WTC11 (cell line): ENCODE data around the gene MAPKAPK3. TPM values are rescaled to one million over a fixed set of nuclear protein-coding genes. Genes with fewer than 3 reads are reported as not detected.
A peak's percentile ranks its signal among the peaks of the same experiment; 100 is the strongest.

Experiments used
- ATAC-seq: fragments of 200-7000 bp; cut with Tn5 transposase; 2 replicates; pipeline ENCODE4 v1.10.0; 2021; ENCODE audit warnings: mild to moderate bottlenecking, moderate library complexity
- CTCF ChIA-PET: fragments of 300-600 bp; sonication (Branson Sonifier 250); formaldehyde crosslinking; loops from one replicate; lab custom pipeline; 2021; ENCODE audit warnings: antibody characterized with exemption; lab: Charles Lee
- POLR2A ChIA-PET: fragments of 350-600 bp; sonication (Branson Sonifier 250); formaldehyde crosslinking; loops from one replicate; lab custom pipeline; 2021; ENCODE audit warnings: antibody characterized with exemption; lab: Charles Lee
- DNase-seq: peaks from one replicate; pipeline ENCODE4 v3.0.0; 2021; ENCODE audit warnings: low spot score
- H3K27ac Mint-ChIP-seq: 2 replicates; pipeline ENCODE4 v1.8.0; 2021; ENCODE audit warnings: mixed read lengths
- H3K27me3 Mint-ChIP-seq: 2 replicates; pipeline ENCODE4 v1.8.0; 2021; ENCODE audit warnings: low read depth, mild to moderate bottlenecking, moderate library complexity, mixed read lengths
- H3K36me3 Mint-ChIP-seq: 2 replicates; pipeline ENCODE4 v1.8.0; 2021; ENCODE audit warnings: mixed read lengths
- H3K4me1 Mint-ChIP-seq: 2 replicates; pipeline ENCODE4 v1.8.0; 2022; ENCODE audit warnings: mixed read lengths
- H3K4me3 Mint-ChIP-seq: 2 replicates; pipeline ENCODE4 v1.8.0; 2021; ENCODE audit warnings: mild to moderate bottlenecking, moderate library complexity, mixed read lengths
- H3K9me3 Mint-ChIP-seq: 2 replicates; pipeline ENCODE4 v1.8.0; 2021; ENCODE audit warnings: mixed read lengths
- CREB1 ChIP-seq: sonication (generic); formaldehyde crosslinking; IDR thresholded peaks from 2 replicates; pipeline ENCODE4 v1.8.0; 2023; ENCODE audit warnings: mild to moderate bottlenecking, missing genetic modification reagents
- CTCF ChIP-seq: fragments of 200-600 bp; IDR thresholded peaks from 2 replicates; pipeline ENCODE4 v1.8.0; 2022; ENCODE audit warnings: antibody characterized with exemption
- ETV6 ChIP-seq: sonication (generic); formaldehyde crosslinking; IDR thresholded peaks from 2 replicates; pipeline ENCODE4 v1.8.1; 2022; ENCODE audit warnings: mild to moderate bottlenecking, missing genetic modification reagents
- FOXJ3 ChIP-seq: sonication (generic); formaldehyde crosslinking; IDR thresholded peaks from 2 replicates; pipeline ENCODE4 v1.9.0; 2021; ENCODE audit warnings: missing genetic modification reagents, mild to moderate bottlenecking, borderline replicate concordance
- JUN ChIP-seq: sonication (generic); formaldehyde crosslinking; IDR thresholded peaks from 2 replicates; pipeline ENCODE4 v1.8.0; 2023; ENCODE audit warnings: mild to moderate bottlenecking, missing genetic modification reagents
- PRDM15 ChIP-seq: sonication (generic); formaldehyde crosslinking; IDR thresholded peaks from 2 replicates; pipeline ENCODE4 v1.8.0; 2022; ENCODE audit warnings: missing genetic modification reagents
- RELA ChIP-seq: sonication (generic); formaldehyde crosslinking; IDR thresholded peaks from 2 replicates; pipeline ENCODE4 v1.8.1; 2022; ENCODE audit warnings: missing genetic modification reagents, mild to moderate bottlenecking, borderline replicate concordance
- SMAD3 ChIP-seq: sonication (generic); formaldehyde crosslinking; IDR thresholded peaks from 2 replicates; pipeline ENCODE4 v1.8.0; 2022; ENCODE audit warnings: missing genetic modification reagents, mild to moderate bottlenecking, borderline replicate concordance
- SMAD4 ChIP-seq: sonication (generic); formaldehyde crosslinking; IDR thresholded peaks from 2 replicates; pipeline ENCODE4 v1.8.0; 2022; ENCODE audit warnings: mild to moderate bottlenecking, missing genetic modification reagents
- TEAD1 ChIP-seq: sonication (generic); formaldehyde crosslinking; IDR thresholded peaks from 2 replicates; pipeline ENCODE4 v1.8.0; 2022; ENCODE audit warnings: mild to moderate bottlenecking, missing genetic modification reagents
- TP53 ChIP-seq: sonication (generic); formaldehyde crosslinking; IDR thresholded peaks from 2 replicates; pipeline ENCODE4 v1.8.1; 2023; ENCODE audit warnings: mild to moderate bottlenecking, missing genetic modification reagents
- ZNF121 ChIP-seq: sonication (generic); formaldehyde crosslinking; IDR thresholded peaks from 2 replicates; pipeline ENCODE4 v1.8.0; 2023; ENCODE audit warnings: missing genetic modification reagents
- ZNF416 ChIP-seq: fragments of 250-450 bp; sonication (Bioruptor Pico); IDR thresholded peaks from 2 replicates; pipeline ENCODE4 v1.9.0; 2021; ENCODE audit warnings: mild to moderate bottlenecking, inconsistent platforms
- ZNF423 ChIP-seq: fragments of 250-450 bp; sonication (Bioruptor Pico); IDR thresholded peaks from 2 replicates; pipeline ENCODE4 v2.1.2; 2022; ENCODE audit warnings: mild to moderate bottlenecking, moderate library complexity
- total RNA-seq: library from RNA; stranded (reverse); gene quantifications from 3 replicates; pipeline ENCODE4 v1.2.3, GENCODE V29; 2021
- TF ChIP-seq, protein P1 (sequence below): sonication (generic); formaldehyde crosslinking; IDR thresholded peaks from 2 replicates; pipeline ENCODE4 v1.8.0; 2022; ENCODE audit warnings: mild to moderate bottlenecking, missing genetic modification reagents
- TF ChIP-seq, protein P2 (sequence below): sonication (generic); formaldehyde crosslinking; IDR thresholded peaks from 2 replicates; pipeline ENCODE4 v1.8.1; 2023; ENCODE audit warnings: mild to moderate bottlenecking, missing genetic modification reagents
- TF ChIP-seq, protein P3 (sequence below): fragments of 250-450 bp; sonication (Bioruptor Pico); IDR thresholded peaks from 2 replicates; pipeline ENCODE4 v1.8.0; 2021; ENCODE audit warnings: mild to moderate bottlenecking

Gene MAPKAPK3
- total RNA-seq, 1 experiment from 2014 or later: 60.2 TPM

- Mint-ChIP-seq H3K27ac (no peak overlapping the region), H3K36me3 (no peaks in the 10 kb centered on the region; the same call in 1 of the 2 replicates), H3K9me3 (no peaks in the 10 kb centered on the region), H3K27me3 (no peaks in the 10 kb centered on the region), H3K4me1 (peaks cover 26% of the 10 kb centered on the region), H3K4me3 (no peak overlapping the region)
- ChIA-PET POLR2A (interaction anchor here (0.6 kb wide), 1 partner anchor 156 kb away, joined by 3 read pairs; no protein-coding TSS in a partner anchor), CTCF (interaction anchor here (0.9 to 9.1 kb wide), 4 partner anchors 13 to 329 kb away, joined by 3 to 202 read pairs (median 56); partner anchors contain the start of genes CISH and MAPKAPK3)
- TF ChIP-seq TEAD1 (CRISPR knock-in tag): no peak
- no peak for TF ChIP-seq CREB1 (CRISPR knock-in tag)
- no peak for TF ChIP-seq FOXJ3
- no peak for TF ChIP-seq TP53
- TF ChIP-seq SMAD3 (CRISPR knock-in tag): no peak
- no peak for TF ChIP-seq SMAD4 (CRISPR knock-in tag)
- TF ChIP-seq, protein P1, sequence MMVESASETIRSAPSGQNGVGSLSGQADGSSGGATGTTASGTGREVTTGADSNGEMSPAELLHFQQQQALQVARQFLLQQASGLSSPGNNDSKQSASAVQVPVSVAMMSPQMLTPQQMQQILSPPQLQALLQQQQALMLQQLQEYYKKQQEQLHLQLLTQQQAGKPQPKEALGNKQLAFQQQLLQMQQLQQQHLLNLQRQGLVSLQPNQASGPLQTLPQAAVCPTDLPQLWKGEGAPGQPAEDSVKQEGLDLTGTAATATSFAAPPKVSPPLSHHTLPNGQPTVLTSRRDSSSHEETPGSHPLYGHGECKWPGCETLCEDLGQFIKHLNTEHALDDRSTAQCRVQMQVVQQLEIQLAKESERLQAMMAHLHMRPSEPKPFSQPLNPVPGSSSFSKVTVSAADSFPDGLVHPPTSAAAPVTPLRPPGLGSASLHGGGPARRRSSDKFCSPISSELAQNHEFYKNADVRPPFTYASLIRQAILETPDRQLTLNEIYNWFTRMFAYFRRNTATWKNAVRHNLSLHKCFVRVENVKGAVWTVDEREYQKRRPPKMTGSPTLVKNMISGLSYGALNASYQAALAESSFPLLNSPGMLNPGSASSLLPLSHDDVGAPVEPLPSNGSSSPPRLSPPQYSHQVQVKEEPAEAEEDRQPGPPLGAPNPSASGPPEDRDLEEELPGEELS: no peak
- ATAC-seq: no peak
- DNase-seq: no peak
Measured at GRCh38 chr3:50650018-50650417, 33.1 kb downstream of the MAPKAPK3 start.

- no peak for ATAC-seq
- Mint-ChIP-seq H3K4me1 (peaks cover 26% of the 10 kb centered on the region), H3K27me3 (no peaks in the 10 kb centered on the region), H3K36me3 (no peaks in the 10 kb centered on the region; the same call in 1 of the 2 replicates), H3K9me3 (no peaks in the 10 kb centered on the region), H3K4me3 (no peak overlapping the region), H3K27ac (no peak overlapping the region)
- no peak for DNase-seq
- TF ChIP-seq RELA (CRISPR knock-in tag) (no peak), ZNF121 (CRISPR knock-in tag) (peak; percentile 69; the same call in 1 of the 2 replicates)
- ChIA-PET POLR2A (no interaction called here), CTCF (interaction anchor here (1.9 to 9.1 kb wide), 3 partner anchors 21 to 36 kb away, joined by 6 to 202 read pairs (median 110); partner anchors contain the start of genes CISH, DOCK3 and MAPKAPK3)
Measured at GRCh38 chr3:50651445-50651844, 34.5 kb downstream of the MAPKAPK3 start.

GRCh38 chr3:50651920-50652529 lies 35.1 kb downstream of the MAPKAPK3 start:
- ATAC-seq (peak; percentile 46), DNase-seq (peak; percentile 32)
- H3K27ac Mint-ChIP-seq: no peak overlapping the region
- H3K27me3 Mint-ChIP-seq: peaks cover 3% of the 10 kb centered on the region; the same call in 1 of the 2 replicates
- H3K4me3 Mint-ChIP-seq: no peak overlapping the region
- TF ChIP-seq JUN (CRISPR knock-in tag) (no peak), ZNF423 (CRISPR knock-in tag) (peak; percentile 54), ZNF121 (CRISPR knock-in tag) (peak; percentile 68; the same call in 1 of the 2 replicates)
- H3K4me1 Mint-ChIP-seq: peaks cover 26% of the 10 kb centered on the region
- H3K36me3 Mint-ChIP-seq: no peaks in the 10 kb centered on the region; the same call in 1 of the 2 replicates
- ChIA-PET CTCF (interaction anchor here (0.6 to 9.1 kb wide), 28 partner anchors 8 to 720 kb away, joined by 3 to 202 read pairs (median 4); partner anchors contain the start of genes CISH, DOCK3, HEMK1 and MAPKAPK3), POLR2A (interaction anchor here (1.8 kb wide), 1 partner anchor 36 kb away, joined by 8 read pairs; no protein-coding TSS in a partner anchor)
- no peaks in the 10 kb centered on the region for H3K9me3 Mint-ChIP-seq

DNA sequence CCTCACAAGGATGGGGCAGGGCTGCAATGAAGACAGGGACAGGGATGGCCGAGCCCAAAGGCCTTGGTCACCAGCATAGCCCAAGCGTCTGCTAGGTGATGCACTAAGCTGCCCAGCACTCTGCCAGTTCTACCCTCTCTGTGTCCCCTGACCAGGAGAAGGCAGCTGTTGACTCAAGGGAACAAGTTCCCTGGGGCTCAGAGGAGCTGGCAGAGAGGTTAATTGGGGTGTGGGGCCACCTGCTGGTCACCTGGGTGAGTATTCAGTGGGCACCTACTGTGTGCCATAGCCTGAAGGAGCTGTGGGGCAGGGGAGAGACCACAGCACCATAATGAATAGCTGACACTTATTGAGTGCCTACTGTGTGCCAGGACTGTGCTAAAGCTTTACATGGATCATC lies 35.8 kb downstream of the MAPKAPK3 start:
- no peak overlapping the region for H3K27ac Mint-ChIP-seq
- H3K4me1 Mint-ChIP-seq: peaks cover 26% of the 10 kb centered on the region
- peaks cover 3% of the 10 kb centered on the region; the same call in 1 of the 2 replicates for H3K27me3 Mint-ChIP-seq
- peak; percentile 73 for ATAC-seq
- ChIA-PET POLR2A (interaction anchor here (0.7 to 1.8 kb wide), 3 partner anchors 22 to 732 kb away, joined by 3 to 8 read pairs (median 3); partner anchors contain the start of gene MANF), CTCF (interaction anchor here (0.6 to 9.1 kb wide), 37 partner anchors 9 to 732 kb away, joined by 3 to 202 read pairs (median 4); partner anchors contain the start of genes CISH, DOCK3, HEMK1 and MANF)
- H3K36me3 Mint-ChIP-seq: no peaks in the 10 kb centered on the region
- H3K9me3 Mint-ChIP-seq: no peaks in the 10 kb centered on the region
- H3K4me3 Mint-ChIP-seq: no peak overlapping the region
- peak; percentile 70 for DNase-seq
- TF ChIP-seq, protein P2, sequence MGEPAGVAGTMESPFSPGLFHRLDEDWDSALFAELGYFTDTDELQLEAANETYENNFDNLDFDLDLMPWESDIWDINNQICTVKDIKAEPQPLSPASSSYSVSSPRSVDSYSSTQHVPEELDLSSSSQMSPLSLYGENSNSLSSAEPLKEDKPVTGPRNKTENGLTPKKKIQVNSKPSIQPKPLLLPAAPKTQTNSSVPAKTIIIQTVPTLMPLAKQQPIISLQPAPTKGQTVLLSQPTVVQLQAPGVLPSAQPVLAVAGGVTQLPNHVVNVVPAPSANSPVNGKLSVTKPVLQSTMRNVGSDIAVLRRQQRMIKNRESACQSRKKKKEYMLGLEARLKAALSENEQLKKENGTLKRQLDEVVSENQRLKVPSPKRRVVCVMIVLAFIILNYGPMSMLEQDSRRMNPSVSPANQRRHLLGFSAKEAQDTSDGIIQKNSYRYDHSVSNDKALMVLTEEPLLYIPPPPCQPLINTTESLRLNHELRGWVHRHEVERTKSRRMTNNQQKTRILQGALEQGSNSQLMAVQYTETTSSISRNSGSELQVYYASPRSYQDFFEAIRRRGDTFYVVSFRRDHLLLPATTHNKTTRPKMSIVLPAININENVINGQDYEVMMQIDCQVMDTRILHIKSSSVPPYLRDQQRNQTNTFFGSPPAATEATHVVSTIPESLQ (CRISPR knock-in tag): no peak
- no peak for TF ChIP-seq ZNF416 (CRISPR knock-in tag)
- no peak for TF ChIP-seq PRDM15 (CRISPR knock-in tag)
- TF ChIP-seq ETV6 (CRISPR knock-in tag): peak; percentile 39; the same call in 1 of the 2 replicates
- TF ChIP-seq, protein P3, sequence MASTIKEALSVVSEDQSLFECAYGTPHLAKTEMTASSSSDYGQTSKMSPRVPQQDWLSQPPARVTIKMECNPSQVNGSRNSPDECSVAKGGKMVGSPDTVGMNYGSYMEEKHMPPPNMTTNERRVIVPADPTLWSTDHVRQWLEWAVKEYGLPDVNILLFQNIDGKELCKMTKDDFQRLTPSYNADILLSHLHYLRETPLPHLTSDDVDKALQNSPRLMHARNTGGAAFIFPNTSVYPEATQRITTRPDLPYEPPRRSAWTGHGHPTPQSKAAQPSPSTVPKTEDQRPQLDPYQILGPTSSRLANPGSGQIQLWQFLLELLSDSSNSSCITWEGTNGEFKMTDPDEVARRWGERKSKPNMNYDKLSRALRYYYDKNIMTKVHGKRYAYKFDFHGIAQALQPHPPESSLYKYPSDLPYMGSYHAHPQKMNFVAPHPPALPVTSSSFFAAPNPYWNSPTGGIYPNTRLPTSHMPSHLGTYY (CRISPR knock-in tag): no peak
- peak; percentile 24 for TF ChIP-seq CTCF
